GM21576 (cell line): ENCODE data around the gene TOMM34.

Experiments used
- ATAC-seq: cut with Tn5 transposase; IDR thresholded peaks from one replicate; pipeline ENCODE4 v1.9.1; 2021; ENCODE audit warnings: mild to moderate bottlenecking, moderate library complexity; ENCODE audit not compliant: unreplicated experiment

TOMM34 gene

GRCh38 chr20:44963325-44964215 lies 3.4 kb upstream of the TOMM34 start:
- ATAC-seq, result no peak

- ATAC-seq, result no peak
These were observed 2.3 kb upstream of the TOMM34 start for GRCh38 chr20:44962483-44962882.

GRCh38 chr20:44961870-44962267 lies 1.7 kb upstream of the TOMM34 start:
- no peak for ATAC-seq

- ATAC-seq, result no peak
These were observed 1.0 kb upstream of the TOMM34 start for GRCh38 chr20:44961011-44961869.

- peak; percentile 16 for ATAC-seq
These were observed 527 bp downstream of the TOMM34 start for GRCh38 chr20:44959638-44960102.

GRCh38 chr20:44959082-44959637 lies 1.0 kb downstream of the TOMM34 start:
- ATAC-seq, result no peak

- ATAC-seq, result no peak
These were observed 1.9 kb downstream of the TOMM34 start for GRCh38 chr20:44958276-44958675.

- ATAC-seq, result no peak
These were observed 3.8 kb downstream of the TOMM34 start for GRCh38 chr20:44956410-44956809.

GRCh38 chr20:44955270-44955669 lies 4.9 kb downstream of the TOMM34 start:
- no peak for ATAC-seq

GRCh38 chr20:44954211-44954610 lies 6.0 kb downstream of the TOMM34 start:
- ATAC-seq, result no peak

GRCh38 chr20:44952731-44953130 lies 7.5 kb downstream of the TOMM34 start:
- no peak for ATAC-seq

GRCh38 chr20:44950368-44950767 lies 9.8 kb downstream of the TOMM34 start:
- ATAC-seq, result no peak

- ATAC-seq, result no peak
These were observed 11.7 kb downstream of the TOMM34 start for GRCh38 chr20:44948513-44948912.

GRCh38 chr20:44948107-44948506 lies 12.1 kb downstream of the TOMM34 start:
- no peak for ATAC-seq

- ATAC-seq, result no peak
These were observed 13.8 kb downstream of the TOMM34 start for GRCh38 chr20:44946271-44946852.

- ATAC-seq, result no peak
These were observed 14.9 kb downstream of the TOMM34 start for GRCh38 chr20:44945261-44945660.

GRCh38 chr20:44943828-44944227 lies 16.4 kb downstream of the TOMM34 start:
- no peak for ATAC-seq

- ATAC-seq, result no peak
These were observed 17.8 kb downstream of the TOMM34 start for GRCh38 chr20:44942264-44942973.

GRCh38 chr20:44941120-44941691 lies 19.0 kb downstream of the TOMM34 start:
- no peak for ATAC-seq

- no peak for ATAC-seq
These were observed 21.6 kb downstream of the TOMM34 start for GRCh38 chr20:44938637-44939036.
